NCI-H2171 (cell line): Measurements from ENCODE around the gene POC1A.

Source experiments
- DNase-seq: peaks from one replicate; lab custom pipeline; 2025; lab: John Stamatoyannopoulos, UW

Gene POC1A

DNA sequence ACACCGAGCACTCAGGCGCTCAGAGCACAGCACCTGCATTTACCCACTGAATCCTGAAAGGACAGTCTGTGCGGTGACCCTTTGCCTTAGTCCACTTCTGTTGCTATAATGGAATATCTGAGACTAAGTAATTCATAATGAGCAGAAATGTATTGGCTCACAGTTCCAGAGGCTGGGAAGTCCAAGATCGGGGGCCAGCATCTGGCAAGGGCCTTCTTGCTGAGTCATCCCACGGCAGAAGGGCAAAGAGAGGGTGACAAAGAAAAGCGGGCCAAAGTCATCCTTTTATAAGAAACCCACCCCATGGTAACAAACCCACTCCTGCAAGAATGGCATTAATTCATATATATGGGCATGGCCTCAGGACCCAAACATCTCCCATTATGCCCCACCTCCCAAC is 27.7 kb downstream of the POC1A start:
- DNase-seq = no peak

DNA sequence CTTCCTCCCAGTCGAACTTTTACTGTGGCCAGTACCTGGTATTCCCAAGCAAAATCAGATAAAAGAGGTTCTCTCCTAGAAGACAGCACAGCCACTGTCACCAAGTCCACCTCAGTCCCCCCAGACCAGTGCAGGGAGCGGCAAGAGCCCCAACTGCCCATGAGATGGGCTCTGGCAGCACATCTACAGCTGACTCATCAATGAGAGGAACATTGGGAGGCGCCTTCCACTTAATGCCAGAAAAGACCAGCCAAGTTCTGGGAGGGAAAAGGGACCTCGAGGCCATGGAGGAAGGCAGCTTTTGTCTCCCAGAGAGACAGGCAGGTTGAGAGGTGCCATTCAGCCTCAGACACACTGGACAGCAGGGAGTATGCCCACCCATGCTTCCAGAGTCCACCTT is 28.2 kb downstream of the POC1A start:
- no peak for DNase-seq

DNA sequence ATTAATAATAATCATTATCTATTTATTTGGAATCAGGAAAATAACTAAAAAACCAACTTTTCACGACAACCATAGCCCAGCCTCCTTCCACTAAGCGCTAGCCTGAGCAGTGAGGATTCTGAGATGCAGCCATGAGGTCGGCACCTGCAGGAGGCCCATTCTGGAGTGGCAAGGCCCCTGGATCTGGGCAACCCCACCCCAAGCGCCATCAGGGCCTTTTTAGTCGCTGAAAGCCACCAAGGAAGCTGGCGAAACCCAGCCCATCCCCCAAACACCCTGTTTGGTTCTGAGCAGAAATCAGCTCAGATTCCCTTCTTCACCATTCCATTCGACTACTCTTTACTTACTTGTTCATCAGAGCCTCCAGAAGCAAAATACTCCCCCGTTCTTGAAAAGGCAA is 29.5 kb downstream of the POC1A start:
- DNase-seq = no peak

DNA sequence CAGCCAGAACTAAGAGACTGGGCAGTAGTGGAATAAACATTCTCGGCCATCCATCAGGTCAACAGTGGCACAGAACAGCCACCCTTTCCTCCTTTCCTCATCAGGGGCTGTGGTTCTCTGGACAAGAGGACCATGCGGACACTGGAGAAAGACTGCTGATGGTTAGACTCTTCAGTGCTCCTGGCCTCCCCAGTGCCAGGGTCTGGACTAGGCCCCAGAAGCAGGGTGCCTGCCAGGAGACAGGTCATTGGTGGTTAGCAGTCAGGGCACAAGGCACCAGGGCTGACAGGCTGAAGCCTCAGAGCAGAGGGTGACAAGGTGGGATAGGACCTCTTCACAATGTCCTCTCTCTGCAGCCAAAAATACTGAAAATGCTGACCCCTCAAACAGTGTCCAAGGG is 30.1 kb downstream of the POC1A start:
- no peak for DNase-seq

DNA sequence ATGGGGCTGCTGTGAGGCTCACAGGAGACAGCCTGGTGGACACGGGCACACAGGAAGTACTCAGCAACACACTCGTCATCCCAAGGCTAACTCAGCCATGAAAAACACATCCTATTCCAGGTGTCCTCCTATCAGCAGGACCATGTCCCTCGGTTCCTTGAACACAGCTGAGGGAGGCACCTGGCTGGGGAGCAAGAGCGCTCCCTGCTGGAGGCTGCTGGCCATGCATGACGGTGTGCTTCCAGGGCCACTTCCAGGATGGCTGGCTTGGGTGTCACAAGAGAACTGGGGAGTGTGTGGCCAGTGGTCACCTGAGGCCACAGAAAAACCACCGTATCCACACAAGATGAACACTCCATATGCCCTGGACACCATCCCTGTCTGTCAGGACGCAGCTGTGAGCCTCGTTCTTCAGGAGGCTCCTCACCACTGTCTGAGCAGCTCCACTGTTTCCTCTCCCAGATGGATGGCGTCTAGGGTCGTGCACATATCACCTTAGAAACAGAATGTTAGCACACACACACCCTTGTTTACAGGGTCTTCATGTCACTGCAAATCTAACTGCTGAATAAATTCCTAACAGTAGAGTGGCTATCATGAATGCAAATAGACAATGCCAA is 31.0 kb downstream of the POC1A start:
- DNase-seq = no peak

DNA sequence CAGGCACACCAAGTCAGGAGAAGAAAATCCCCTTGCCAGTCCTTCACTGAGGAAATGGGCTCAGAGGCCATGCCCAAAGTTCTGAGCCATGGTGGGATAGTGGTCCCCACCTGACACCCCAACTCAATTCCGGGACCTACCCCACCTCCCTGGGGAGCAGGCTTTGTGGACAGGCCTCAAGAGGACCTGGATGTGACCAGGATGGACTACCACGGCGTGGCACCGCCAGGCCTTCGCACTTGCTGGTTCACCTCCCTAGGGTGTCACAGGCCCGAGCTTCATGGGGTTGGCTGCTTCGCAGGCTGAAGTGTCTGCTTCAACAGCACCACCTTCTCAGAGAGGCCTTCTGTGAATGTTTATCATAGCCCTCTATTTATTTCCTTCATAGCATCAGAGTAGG is 31.7 kb downstream of the POC1A start:
- DNase-seq = no peak

DNA sequence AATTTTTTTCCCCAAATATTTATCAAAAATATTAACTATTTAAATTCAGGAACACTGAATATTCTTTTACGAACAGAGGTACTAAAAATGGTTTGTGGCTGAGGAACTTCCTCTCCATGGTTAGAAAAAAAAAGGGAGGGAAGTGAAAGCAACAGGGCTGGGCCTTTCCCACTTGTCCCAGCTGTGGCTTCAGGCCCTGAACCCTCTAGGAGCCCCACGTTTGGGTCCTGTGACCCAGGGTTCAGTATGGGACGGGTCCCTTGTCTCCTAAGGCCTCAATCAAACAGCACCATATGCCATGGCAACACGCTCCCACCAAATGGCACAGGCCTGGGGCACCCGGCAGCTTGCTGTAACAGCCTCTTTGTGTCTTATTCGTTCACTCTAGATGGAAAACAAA is 32.4 kb downstream of the POC1A start:
- DNase-seq = no peak

DNA sequence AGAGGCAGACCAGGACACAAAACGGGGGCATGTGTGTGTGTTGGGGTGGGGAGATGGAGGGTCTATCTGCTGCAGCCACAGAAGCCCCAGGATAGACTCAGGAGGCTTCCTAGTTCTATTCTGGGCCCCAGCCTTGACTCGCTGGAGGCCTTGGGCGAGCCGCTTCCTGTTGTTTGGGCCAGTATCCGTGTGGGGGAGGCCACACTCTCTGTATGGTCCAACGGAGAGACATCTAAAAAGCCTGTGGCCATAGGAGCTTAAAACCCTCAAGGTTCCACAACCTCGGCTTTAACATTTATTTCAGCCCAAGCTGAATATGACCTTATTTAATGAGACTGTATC is 32.8 kb downstream of the POC1A start:
- no peak for DNase-seq

DNA sequence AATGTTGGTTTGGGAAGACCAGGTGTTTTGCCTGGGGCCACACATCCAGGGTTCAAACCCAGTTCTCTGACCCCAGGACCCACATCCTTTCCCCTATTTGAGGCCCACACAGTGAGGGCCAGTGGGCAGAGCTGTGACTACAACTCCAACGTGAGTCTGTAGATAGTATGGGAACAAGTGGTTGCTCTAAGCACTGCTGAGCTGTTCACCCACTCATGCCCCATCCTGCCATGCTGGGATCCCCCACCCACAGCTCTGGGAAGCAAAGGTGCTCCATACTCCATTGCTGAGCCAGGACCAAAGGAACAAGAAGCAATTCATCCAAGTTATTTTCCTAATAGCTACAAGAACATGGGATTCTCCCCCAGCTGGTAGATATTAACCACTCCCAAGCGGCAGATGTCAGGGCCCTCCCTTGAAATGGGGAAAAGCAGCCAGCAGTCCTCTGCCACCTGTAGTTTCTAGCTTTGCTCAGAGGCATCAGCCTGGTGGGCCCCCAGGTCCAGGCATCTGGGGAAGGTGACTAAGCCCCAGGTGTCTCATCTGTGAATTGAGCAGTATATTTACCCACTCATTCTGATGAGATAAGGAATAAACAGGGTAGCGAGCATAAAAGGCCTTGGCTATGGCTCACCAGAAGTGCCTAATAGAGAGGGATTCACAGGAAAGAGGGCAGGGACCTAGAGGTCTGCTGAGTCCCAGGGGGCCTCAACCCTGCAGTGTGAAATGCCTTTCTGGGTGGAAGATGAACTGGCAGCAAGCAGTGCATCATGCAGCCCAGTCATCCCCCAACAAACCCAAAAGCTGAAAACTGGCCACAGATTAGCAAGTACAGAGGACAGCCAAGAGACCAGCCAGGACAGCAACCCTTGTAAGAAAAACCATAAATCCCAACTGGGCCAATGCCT is 33.4 kb downstream of the POC1A start:
- DNase-seq = no peak

DNA sequence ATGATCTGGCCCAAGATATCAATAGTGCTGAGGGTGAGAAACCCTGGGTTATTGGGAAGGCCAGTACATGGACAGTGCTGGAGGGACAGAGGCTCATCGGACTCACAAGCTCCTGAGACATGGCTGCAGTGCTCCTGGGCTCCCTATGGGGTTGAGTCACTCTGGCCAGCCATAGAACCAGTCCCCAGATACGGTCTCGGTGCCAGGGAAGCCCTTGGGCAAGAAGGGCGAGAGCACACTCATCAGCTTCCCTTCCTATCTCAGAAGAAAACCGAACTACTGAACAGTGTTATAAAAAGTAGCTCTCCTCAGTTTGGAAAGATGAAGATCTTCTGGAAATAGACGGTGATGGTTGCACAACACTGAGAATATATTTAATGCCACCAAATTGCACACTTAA is 34.4 kb downstream of the POC1A start:
- DNase-seq = no peak

DNA sequence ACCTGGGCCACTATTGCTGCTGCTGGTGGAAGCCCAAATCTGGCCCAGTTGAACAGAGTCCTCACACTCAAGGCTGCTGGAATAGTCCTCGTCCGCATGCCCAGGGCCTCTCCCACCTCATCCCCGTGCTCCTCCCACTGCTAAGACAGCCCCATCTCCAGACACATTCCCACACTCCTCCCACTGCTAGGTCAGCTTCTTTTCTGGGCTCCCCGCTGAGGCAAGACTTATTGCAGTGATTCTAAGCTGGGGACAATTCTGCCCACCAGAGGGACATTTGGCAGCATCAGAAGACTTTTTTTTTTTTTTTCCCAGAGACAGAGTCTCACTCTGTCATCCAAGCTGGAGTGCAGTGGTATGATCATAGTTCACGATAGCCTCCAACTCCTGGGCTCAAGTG is 35.1 kb downstream of the POC1A start:
- DNase-seq = no peak

DNA sequence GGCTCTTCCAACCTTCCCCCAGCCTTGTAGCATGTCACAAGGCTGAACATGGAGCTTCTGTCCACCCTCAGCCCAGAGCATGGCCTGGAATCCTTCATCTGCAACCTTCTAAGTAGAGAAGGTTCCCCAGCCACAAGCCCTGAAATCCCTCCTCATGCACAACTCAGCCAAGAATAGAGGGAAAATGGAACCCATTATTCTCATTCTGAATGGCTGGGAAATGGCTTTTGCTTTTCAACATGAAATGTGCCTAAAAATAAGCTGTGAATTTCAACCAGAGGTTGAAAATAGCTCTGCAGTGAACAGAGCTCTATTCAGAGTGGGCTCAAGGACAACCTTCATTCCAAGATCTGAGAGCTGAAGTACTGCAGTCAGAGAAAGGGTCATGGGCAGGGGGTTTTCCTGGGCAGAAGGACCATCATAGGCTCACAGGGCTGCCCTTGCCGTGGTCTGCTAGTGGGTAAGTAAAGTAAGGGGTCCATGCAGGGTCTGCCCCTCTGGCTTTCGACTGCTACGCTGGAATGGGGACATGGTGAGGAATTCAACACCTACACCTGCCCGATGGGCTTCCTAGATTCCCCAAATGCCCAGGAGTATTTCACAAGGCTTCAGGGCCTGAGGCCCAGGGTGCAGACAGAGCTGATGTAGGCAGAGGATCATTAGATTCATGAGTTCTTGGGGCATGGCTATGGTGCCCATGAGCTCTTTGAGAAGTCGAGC is 35.9 kb downstream of the POC1A start:
- DNase-seq = no peak

DNA sequence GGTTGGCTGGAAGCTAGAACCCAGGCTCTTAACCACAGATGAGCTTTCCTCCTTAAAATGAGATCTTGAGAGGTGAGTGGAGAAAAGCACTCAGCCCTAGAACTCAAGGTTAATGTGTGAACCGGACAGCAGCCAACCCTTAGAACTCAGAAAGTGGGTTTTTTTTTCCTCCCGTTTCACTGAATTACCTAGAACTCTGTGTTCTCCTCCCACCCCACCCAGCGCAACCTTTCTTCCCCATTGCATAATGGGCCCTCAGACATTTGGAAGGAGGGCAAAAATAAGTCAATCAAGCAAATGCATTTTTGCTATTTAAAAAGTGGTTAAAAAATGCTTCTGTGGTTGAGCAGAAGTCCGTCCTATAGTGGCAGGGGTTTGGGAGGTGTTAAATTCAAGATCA is 36.7 kb downstream of the POC1A start:
- no peak for DNase-seq

DNA sequence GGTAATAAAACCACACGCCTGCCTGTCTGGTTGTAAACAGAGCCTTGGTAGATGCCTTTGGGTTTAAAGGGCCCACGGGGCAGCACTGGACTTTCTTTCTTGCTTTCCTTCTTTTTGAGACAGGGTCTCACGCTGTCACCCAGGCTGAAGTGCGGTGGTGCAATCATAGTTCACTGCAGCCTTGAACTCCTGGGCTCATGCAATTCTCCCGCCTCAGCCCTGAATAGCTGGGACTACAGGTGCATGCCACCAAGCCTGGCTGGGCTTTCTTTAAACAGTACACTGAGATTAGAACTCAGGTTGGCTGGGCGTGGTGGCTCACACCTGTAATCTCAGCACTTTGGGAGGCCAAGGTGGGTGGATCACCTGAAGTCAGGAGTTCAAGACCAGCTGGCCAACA is 42.2 kb downstream of the POC1A start:
- no peak for DNase-seq

DNA sequence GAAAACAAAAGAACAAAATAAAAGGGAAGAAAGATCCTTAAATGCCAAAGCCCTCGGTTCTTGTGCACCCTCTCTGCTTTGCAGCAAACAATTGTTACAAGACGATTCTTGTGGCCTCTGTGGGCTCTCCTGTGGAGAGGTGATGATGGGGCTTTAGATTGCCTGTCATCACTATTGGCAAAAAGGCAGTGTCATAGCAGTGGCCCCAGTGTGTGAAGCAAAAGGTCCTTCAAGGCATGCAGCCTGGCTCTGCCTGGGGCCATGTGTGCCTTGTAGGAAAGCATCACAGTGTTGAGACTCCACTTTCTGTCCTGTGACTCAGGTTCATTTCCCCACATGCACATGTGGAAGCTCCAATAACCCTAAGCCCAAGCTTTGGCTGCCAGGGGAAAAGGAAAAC is 43.7 kb downstream of the POC1A start:
- DNase-seq = no peak

DNA sequence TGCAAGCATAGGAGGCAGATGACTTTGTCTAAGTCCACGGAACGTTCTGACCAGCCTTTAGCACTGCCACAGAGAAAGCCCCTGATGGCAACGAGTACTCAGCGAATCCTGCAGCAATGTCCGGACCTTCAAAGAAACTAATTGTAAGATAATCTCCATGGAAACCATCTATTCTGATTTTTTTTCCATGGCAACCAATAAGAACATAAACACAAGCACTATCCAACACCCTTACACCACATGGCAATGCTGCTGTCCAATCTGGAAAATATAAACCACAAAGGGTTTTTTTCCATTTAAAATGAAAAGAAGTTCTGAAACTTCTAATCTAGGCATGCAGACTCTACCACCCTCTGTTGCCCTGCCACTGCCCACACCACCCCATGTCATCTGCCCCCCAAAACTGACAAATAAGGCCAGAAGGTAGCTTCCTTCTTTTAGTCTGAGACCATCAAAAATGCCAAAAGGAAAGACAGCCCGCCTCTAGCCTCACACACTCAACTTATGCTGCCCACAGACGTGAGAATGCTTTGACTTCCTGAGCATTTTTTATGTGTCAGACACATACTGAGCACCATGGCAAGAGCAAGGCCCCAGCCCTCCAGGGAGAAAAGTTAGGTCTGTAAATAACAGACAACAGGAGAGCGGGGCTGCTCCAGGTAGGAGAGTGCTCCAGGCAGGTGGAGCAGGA is 44.5 kb downstream of the POC1A start:
- no peak for DNase-seq

DNA sequence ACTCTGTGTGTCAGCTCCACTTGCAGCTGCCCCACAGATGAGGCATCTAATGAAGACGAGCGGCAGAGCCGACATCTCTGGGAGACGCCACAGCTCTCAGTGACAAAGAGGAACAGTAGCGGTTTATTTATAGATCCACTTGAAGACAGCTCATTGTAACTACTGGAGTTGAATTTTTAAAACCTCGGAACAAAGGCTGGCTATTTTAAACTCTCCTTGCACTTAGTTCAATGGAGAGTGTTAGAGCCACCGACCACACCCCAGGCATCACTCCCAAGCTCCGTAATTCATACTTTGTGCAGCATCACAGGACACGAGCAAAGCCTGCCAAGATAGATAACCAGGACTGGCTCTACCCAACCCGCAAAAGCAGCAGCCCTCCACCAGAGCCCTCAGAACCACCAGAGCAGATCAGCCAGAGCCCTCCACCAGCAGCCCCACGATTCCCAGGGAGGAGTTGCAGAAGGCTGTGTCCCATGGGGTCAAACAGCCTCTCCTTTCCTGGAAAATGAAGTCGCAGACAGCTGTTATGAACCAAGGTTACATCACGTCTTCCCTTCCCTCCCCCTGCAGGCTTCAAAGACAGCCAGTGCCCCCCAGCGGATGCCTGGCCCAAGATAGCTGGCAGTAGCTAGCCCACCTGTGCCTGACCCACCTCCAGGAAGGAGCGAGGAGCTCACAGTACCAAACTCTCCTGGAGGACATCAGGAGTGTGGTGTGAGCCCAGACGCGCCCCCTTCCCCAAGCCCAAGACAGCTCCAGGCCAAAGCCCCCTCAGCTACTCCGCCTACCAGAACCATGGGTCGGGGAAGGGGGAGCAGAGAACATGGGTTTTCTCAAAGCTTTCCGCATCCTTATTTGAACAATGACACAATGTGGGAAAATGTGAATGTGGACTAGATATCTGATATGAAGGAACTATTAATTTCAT is 45.7 kb downstream of the POC1A start:
- DNase-seq = no peak

DNA sequence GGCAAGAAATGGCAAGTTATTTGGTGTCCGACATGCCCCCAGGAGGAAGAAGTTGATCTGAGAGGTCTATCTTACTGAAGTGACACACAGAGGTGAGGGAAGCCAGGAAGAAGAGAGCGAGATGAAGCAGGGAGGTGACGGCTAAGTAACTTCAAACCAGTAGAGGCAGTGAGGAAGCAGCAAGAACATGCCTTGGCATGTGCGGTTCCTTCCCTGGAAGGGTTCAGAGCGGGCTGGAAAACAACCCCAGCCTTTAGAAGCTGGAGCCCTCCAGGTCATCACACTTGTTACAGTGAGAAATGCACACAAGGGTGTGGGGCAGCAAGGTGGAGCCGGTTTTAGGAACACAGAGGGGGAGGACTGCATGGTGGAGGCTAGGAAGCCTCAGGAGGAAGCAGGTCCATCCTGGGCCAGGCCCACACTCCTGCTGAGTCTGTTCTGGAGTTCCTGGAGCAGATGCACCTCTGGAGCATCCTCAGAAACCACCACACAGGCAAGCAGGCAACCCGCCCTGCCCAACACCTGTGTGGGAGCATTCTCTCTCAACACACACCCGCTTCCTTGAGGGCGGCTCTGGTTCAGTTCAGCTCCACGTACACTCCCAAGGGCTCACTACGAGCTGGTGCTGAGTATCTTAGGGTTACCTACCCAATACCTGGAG is 47.1 kb downstream of the POC1A start:
- no peak for DNase-seq

DNA sequence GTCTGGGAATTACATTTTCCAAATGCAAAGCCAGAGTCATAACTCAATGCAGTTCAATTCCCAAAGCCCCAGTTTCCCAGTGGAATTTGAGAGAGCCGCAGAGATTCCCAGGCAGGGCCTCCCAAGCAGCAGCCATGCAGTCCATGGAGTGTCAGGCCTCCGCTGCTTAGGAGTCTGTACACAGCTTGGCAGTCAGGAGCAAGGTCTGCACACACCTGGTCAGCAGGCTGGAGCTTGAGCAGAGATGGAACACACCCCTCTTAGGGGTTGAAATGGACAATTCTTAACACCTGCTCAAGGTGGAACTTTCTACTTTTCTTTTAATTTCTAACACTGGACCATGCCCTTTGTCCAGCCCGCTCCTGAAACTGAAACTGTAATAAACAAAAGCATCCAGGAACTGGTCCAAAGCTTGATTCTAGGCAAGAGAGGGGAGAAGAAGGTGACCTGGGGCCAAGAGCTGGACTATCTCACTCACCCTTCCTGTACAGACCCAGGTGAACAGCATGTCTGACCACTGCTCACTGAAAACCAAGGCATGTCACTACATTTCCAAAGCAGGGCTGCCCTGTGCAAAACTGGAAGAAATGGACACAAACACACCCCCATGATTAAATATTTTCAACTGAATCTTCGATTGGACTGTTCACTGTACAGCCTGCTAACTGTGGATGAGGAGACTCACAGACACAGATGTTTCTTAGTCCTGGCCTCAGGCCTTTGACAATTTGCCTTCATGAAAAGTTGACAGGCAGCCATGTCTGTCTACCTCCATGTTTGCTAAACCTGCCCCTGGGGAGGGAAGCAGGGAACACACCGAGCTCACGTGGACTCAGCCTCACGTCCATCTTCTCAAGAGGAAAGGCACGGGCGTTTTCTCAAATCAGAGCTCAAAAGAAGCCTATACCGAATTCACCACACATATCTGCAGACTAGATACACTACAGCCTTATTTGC is 49.3 kb downstream of the POC1A start:
- no peak for DNase-seq

DNA sequence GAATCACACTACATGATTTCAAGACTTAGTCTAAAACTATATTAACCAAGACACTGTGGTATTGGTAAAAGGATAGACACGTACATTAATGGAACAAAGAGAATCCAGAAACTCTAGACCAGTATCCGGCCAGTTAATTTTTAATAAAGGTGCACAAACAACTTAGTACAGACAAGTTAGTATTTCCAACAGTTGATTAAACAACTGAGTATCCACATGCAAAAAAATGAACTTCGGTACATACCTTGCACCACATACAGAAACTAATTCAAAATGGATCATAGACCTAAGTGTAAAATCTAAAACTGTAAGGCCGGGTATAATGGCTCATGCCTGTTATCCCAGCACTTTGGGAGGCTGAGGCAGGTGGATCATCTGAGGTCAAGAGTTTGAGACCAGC is 51.3 kb downstream of the POC1A start:
- no peak for DNase-seq
